C4-2B (cell line): Measurements from ENCODE around the gene LNP1.

ENCODE experiments used
- CTCF ChIP-seq: fragments of 450-650 bp; conservative IDR thresholded peaks from 2 replicates; pipeline ENCODE4 v1.5.1; 2017; ENCODE audit warnings: mild to moderate bottlenecking
- ZFX ChIP-seq: fragments of 450-650 bp; IDR thresholded peaks from 2 replicates; pipeline ENCODE4 v1.6.1; 2017

- TF ChIP-seq CTCF (no peak), ZFX (no peak)
Measured at GRCh38 chr3:100467133-100467532, 65.8 kb downstream of the LNP1 start.
